GM19239 (cell line): ENCODE measurements around the gene SPPL2B.

ENCODE experiments used
- DNase-seq: peaks from one replicate; pipeline ENCODE4 v3.0.0; 2011; ENCODE audit warnings: low spot score; ENCODE audit not compliant: insufficient read length
- FAIRE-seq: peaks from 2 replicates; lab custom pipeline; 2011; peaks lifted over from hg19 to GRCh38; lab: Jason Lieb, UNC

The SPPL2B gene

DNA sequence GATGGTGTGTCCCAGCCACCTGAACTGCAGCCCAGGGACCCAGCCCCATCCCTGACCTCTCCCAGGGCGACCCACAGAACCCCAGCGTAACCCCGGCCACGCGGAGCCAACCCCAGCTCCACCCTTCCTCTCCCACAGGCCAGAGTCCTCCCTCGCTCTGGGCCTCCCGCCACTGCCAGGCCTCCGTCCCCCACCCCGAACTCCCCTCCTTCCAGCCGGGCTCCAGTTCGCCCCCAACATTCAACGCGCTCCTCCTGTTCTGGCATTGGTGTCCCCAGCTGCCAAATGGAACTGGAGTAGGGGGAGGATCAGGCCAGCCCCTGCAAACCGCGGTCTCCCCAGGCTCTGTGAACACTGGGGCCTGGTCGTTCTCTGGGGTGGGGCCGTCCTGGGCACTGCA, 28.0 kb upstream of the SPPL2B start:
- DNase-seq (no peak), FAIRE-seq (no peak)

DNA sequence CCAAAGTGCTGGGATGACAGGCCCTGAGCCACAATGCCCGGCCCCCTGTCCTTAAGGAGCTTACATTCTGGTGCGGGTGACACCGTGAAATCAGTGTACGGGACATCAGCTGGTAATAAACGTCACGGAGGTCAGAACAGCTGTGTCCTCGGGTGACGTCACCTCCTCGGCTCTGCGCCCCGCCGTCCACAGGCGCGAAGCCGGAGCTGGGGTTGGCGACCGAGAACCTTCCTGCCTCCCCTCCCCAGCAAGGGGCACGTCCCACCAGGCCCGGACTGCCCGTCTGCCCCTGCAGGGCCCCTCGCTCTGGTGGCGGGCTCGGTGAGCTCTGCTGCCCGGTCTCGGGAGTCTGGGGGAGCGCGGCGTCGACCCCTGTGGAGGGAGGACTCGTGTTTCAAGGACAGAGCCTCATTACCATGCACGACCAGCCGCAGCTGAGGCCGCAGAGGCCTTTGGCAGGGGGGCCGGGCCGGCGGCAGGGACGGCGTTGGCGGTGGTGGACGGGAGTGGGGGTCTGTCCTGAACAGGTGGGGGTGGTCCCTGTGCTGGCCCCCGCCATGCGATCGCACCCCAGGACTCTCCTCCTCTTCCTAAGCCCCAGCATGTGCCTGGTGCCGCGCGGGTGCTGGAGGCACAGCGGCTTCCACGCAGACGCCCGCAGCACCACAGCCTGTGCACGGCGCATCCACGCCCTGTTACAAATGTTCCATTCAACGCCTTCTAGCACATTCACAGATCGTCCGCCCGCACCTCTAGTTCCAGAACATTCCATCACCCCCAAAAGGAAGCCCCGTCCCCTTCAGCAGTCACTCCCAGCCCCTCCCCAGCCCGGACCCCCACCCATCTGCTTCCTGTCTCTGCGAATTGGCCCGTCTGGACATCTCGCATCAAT, 25.9 kb upstream of the SPPL2B start:
- FAIRE-seq: no peak
- no peak for DNase-seq

GRCh38 chr19:2303211-2303798, 25.2 kb upstream of the SPPL2B start:
- DNase-seq: no peak
- FAIRE-seq: no peak

GRCh38 chr19:2305452-2306280, 22.8 kb upstream of the SPPL2B start:
- DNase-seq (no peak), FAIRE-seq (no peak)

- FAIRE-seq: no peak
Measured at GRCh38 chr19:2306281-2306806, 22.1 kb upstream of the SPPL2B start.

DNA sequence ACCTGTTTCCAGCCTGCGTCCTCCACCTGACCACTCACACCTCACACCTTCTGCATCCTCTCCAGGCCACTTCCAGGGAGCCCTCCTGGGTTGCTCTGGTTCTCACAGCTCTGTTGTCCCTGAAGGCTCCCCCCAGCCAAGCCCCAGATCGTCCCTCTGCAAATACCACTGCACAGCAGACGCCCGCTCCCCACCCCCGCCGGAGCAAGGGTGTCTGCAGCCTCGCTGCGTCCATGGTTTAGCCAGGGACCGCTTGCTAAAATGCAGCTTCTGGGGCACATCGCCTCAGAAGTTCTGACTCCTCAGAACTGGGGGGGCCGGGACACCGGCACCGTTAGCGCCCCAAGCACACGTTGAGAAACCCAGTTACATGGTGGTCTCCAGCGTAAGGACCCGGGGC, 21.5 kb upstream of the SPPL2B start:
- no peak for DNase-seq
- FAIRE-seq: no peak

More at GRCh38 chr19:2306281-2306806, 22.1 kb upstream of the SPPL2B start:
- DNase-seq: no peak

DNA sequence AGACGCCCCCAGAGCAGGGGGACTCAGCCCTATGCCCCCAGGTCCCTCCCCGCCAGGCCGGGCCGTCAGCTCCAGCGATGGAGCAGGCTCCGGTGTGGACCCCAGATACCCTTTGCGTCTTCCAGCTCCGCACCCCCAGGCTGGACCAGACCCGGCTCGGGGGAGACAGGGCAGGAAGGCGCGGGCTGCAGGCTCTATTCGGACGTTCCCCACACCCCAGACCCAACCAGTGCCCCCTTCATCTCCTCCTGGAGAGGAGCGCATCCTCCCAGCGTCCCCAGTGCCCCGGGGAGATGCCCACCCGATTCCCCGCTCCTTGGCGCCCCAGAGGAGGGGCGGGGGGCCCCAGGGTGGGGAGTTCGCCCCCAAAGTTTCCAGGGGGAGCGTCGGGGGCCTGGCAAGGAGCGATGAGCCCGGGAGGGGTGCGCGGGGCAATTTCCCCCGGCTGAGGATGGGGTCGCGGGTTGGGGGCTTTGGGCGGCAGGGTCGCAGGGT, 20.9 kb upstream of the SPPL2B start:
- DNase-seq: no peak
- FAIRE-seq: no peak

DNA sequence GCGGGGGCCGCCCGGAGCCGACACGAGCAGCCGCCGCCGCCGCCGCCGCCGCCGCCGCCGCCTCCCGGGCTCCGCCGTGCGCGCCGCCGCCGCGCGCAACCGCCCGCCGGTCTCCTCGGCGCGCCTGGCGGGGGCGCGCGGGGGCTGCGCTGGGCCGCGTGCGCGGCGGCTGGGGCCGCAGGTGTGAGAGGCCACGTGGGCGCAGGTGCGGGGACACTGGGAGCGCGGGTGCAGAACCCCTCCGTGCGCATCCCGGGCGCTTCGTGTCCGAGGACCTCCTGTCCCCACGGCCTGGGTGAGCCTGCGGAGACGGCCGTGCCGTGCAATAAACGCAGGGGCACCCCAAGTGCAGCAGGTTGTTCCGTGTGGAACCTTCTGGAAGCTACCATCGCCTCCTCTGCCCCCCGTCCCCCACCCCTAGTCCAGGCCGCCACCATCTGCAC, 20.3 kb upstream of the SPPL2B start, which contains the start of gene LINGO3:
Gene LINGO3, minus strand, starts transcription at position 41 of the 443 bp plus-strand sequence. CDS start 16,378 bp downstream, outside the sequence.
- FAIRE-seq: no peak
- no peak for DNase-seq

- no peak for FAIRE-seq
- no peak for DNase-seq
Measured at GRCh38 chr19:2309734-2310362, 18.6 kb upstream of the SPPL2B start.

DNA sequence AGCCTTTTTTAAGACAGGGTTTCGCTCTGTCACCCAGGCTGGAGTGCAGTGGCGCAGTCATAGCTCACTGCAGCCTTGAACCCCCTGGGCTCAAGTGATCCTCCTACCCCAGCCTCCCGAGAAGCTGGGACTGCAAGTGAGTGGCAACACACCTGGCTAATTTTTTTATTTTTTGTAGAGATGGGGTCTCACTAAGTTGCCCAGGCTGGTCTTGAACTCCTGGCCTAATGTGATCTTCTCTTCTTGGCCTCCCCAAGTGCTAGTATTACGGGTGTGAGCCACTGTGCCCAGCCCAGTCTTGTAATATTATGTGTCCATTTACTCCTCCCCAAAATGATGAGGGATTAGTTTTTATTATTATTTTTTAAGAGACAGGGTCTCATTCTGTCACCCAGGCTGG, 17.4 kb upstream of the SPPL2B start:
- FAIRE-seq (no peak), DNase-seq (no peak)

GRCh38 chr19:2312820-2313501, 15.5 kb upstream of the SPPL2B start:
- no peak for FAIRE-seq
- DNase-seq: no peak

GRCh38 chr19:2315121-2315817, 13.2 kb upstream of the SPPL2B start:
- no peak for FAIRE-seq
- no peak for DNase-seq

DNA sequence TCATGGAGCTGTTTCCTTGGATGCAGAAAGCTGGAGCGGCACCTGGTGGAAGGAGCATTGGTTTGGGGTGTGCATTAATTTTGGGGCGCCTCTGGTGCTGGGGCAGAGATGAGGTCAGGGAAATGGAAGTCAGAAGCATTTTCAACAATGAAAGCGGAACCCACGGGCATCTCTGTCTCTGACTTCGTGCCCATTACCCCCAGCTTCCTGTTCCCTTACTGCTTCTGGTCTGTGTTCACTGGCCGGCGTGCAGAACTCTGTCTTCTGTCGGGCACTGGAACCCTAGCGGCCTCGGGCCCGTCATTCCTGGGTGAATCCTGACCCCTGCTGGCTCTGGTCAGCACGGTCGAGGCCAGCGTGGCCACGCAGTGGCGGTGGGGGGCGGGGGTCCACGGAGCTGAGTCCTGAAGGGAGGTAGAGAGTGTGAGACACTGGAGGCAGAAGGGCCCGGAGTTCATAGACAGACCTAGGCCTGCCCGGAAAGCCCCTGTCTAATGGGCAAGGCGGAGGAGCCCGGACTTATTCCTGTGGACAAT, 12.6 kb upstream of the SPPL2B start:
- FAIRE-seq: peak; percentile 65
- DNase-seq: no peak

GRCh38 chr19:2317300-2317699, 11.2 kb upstream of the SPPL2B start:
- DNase-seq (no peak), FAIRE-seq (no peak)

DNA sequence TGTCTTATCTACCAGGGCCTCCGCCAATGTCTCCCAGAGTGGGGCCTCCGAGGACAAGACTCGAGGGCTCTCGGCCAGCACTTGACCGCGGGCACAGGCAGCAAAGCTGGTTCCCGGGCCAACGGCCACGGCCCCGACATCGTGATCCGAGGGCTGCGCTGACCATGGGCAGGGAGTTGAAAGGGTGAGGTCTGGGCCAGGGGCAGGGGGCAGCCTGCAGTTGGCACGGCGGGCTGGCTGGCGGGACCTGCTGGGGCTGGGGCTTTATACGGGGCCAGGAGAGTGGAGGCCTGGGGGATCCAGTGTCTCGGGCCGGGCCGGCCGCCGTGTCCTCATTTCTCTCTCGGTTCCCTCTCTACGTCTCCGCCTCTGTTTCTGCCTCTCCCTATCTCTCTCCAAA, 10.7 kb upstream of the SPPL2B start:
- FAIRE-seq (no peak), DNase-seq (no peak)

DNA sequence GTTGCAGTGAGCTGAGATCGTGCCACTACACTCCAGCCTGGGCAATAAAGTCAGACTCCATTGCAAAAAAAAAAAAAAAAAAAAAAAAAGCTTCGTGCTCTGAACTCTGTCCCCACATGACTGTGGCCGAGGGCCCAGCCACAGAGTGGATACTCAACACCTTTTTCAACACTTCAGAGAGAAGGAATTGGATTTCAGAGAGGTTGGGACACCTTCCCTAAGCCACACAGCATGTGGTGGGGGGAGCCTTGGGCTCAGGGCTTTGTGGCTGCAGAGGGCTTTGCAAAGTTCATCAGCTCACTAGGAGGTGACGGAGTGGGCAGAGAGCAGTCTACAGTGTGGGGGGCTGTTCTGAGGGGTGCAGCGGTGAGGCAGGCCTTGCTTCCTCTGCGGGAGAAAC, 9.6 kb upstream of the SPPL2B start:
- DNase-seq (no peak), FAIRE-seq (no peak)

GRCh38 chr19:2319551-2319950, 8.9 kb upstream of the SPPL2B start:
- DNase-seq (no peak), FAIRE-seq (no peak)

GRCh38 chr19:2320049-2320448, 8.4 kb upstream of the SPPL2B start:
- FAIRE-seq (no peak), DNase-seq (no peak)
